Naive B cell (primary cell): ENCODE results near the gene CHMP2A. TPM values are rescaled to one million over a fixed set of nuclear protein-coding genes. Genes with fewer than 3 reads are reported as not detected.

Experiments used
- ATAC-seq, 2 donors: fragments of 150-1000 bp; cut with Tn5 transposase; 2 replicates each; pipeline ENCODE4 v1.10.0; 2021; ENCODE audit warnings: low read depth in 2 of 2, mild to moderate bottlenecking in 2 of 2, moderate library complexity in 2 of 2
- DNase-seq: peaks from one replicate; pipeline ENCODE4 v3.0.0; 2022
- H3K27ac Mint-ChIP-seq, 6 donors: one replicate each; pipeline ENCODE4 v1.8.0; 2020 to 2022; ENCODE audit warnings: mild to moderate bottlenecking in 6 of 6, mixed read lengths in 6 of 6, moderate library complexity in 5 of 6, inconsistent platforms in 2 of 6
- H3K27me3 Mint-ChIP-seq, 3 donors: one replicate each; pipeline ENCODE4 v1.8.0; 2021 to 2022; ENCODE audit warnings: mixed read lengths in 3 of 3, mild to moderate bottlenecking in 1 of 3
- H3K36me3 Mint-ChIP-seq, 2 donors: one replicate each; pipeline ENCODE4 v1.8.0; 2020 to 2022; ENCODE audit warnings: mixed read lengths in 2 of 2, inconsistent platforms in 1 of 2, mild to moderate bottlenecking in 1 of 2
- H3K4me1 Mint-ChIP-seq, 3 donors: one replicate each; pipeline ENCODE4 v1.8.0; 2020 to 2022; ENCODE audit warnings: mixed read lengths in 3 of 3, inconsistent platforms in 1 of 3, mild to moderate bottlenecking in 1 of 3, moderate library complexity in 1 of 3
- H3K4me3 Mint-ChIP-seq, 8 donors: one replicate each; pipeline ENCODE4 v1.8.0; 2020 to 2022; ENCODE audit warnings: mild to moderate bottlenecking in 8 of 8, mixed read lengths in 8 of 8, moderate library complexity in 8 of 8, inconsistent platforms in 2 of 8
- H3K9me3 Mint-ChIP-seq, 7 donors: one replicate each; pipeline ENCODE4 v1.8.0; 2020 to 2022; ENCODE audit warnings: mixed read lengths in 7 of 7, mild to moderate bottlenecking in 5 of 7, inconsistent platforms in 2 of 7, moderate library complexity in 1 of 7
- polyA plus RNA-seq, 6 donors: library from polyadenylated mRNA; unstranded; fragments of 300-500 nt; fragmentation: Illumina TruSeq; gene quantifications; one replicate each; pipeline ENCODE4 v1.2.3, GENCODE V29; 2021; ENCODE audit warnings: low read depth in 6 of 6

Gene CHMP2A
- polyA plus RNA-seq, 6 donors from 2014 or later, result 109 to 169 (median 122) TPM

GRCh38 chr19:58575183-58576041, 20.5 kb upstream of the CHMP2A start:
- H3K27ac Mint-ChIP-seq, result peak overlapping the region; percentile 98 to 100 (median 100)
- peaks cover 0 to 9% (median 0%) of the 10 kb centered on the region in 7 donors for H3K9me3 Mint-ChIP-seq
- H3K27me3 Mint-ChIP-seq, result no peaks in the 10 kb centered on the region
- H3K4me1 Mint-ChIP-seq, result peaks cover 50 to 64% (median 64%) of the 10 kb centered on the region in 3 donors
- peak; percentile 37 for ATAC-seq
- DNase-seq, result peak; percentile 82
- peak overlapping the region; percentile 85 to 100 (median 94) for H3K4me3 Mint-ChIP-seq
- H3K36me3 Mint-ChIP-seq, result no peaks in the 10 kb centered on the region

- H3K27me3 Mint-ChIP-seq, result no peaks in the 10 kb centered on the region
- H3K9me3 Mint-ChIP-seq, result peaks cover 0 to 9% (median 0%) of the 10 kb centered on the region in 7 donors
- no peak for ATAC-seq
- DNase-seq, result no peak
- peak overlapping the region; percentile 98 to 100 (median 100) for H3K27ac Mint-ChIP-seq
- H3K36me3 Mint-ChIP-seq, result peaks cover 0 to 3% of the 10 kb centered on the region in 2 donors
- H3K4me3 Mint-ChIP-seq, result peak overlapping the region; percentile 85 to 100 (median 99)
- H3K4me1 Mint-ChIP-seq, result peaks cover 47 to 61% (median 60%) of the 10 kb centered on the region in 3 donors
These were observed 18.8 kb upstream of the CHMP2A start for GRCh38 chr19:58573658-58574164.

DNA sequence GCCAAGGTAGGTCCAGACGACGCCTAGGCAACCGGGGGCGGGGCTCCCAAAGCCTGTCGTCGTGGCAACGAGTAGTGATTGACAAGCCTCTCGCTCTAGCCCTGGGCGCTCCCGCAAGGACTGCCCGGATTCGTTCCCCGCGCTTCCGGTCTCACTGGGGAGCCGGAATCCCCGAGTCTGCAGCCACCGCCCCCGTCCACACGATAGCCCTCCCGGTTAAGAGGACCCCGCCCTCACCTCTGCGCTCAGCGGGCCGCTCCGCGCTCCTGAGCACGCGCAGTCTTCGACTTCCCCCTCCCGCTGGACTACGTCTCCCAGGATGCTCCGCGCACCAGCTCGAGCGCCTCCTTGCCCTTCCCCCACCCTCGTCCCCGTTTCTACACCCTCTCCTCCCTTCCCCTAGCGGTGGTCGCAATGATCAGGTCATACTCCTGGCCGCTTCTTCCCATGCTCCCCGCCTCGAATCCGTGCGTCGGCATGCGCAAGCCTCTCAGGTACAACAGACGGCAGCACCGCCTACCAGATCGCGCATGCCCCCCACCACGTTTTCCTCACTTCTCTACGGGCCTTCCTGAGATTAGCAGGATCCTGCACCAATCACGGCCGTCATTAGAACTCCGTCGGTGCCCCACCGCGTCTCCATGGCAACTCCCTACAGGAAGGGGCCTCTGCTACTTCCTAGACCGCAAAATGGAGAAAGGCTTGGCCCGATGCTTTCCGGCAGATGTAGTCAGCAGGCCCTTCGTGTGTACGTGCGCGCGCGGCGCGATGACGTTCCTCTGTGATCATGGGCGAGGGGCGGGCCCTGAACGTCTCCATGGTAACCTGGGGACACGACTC, 18.1 kb upstream of the CHMP2A start, which contains the start of gene MZF1:
TSS of gene MZF1 (minus strand) at position 518 of the 840 bp plus-strand sequence. CDS start 1,946 bp downstream, outside the sequence.
- DNase-seq (peak; percentile 100), ATAC-seq (peak; percentile 65 to 66)
- H3K4me3 Mint-ChIP-seq, result peak within 1 kb of the TSS; percentile 85 to 100 (median 99)
- no peaks in the 10 kb centered on the region for H3K27me3 Mint-ChIP-seq
- H3K27ac Mint-ChIP-seq, result peak within 1 kb of the TSS; percentile 98 to 100 (median 100)
- H3K9me3 Mint-ChIP-seq, result peaks cover 0 to 9% (median 0%) of the 10 kb centered on the region in 7 donors
- peaks cover 0 to 9% of the 10 kb centered on the region in 2 donors for H3K36me3 Mint-ChIP-seq
- H3K4me1 Mint-ChIP-seq, result peaks cover 45 to 57% (median 54%) of the 10 kb centered on the region in 3 donors

- DNase-seq, result no peak
- peaks cover 40 to 49% (median 47%) of the 10 kb centered on the region in 3 donors for H3K4me1 Mint-ChIP-seq
- peak overlapping the region; percentile 85 to 100 (median 99) for H3K4me3 Mint-ChIP-seq
- peak overlapping the region; percentile 98 to 100 (median 100) for H3K27ac Mint-ChIP-seq
- no peaks in the 10 kb centered on the region for H3K27me3 Mint-ChIP-seq
- peaks cover 0 to 9% (median 0%) of the 10 kb centered on the region in 7 donors for H3K9me3 Mint-ChIP-seq
- H3K36me3 Mint-ChIP-seq, result peaks cover 0 to 9% of the 10 kb centered on the region in 2 donors
- no peak for ATAC-seq
These were observed 17.3 kb upstream of the CHMP2A start for GRCh38 chr19:58572026-58572817.

DNA sequence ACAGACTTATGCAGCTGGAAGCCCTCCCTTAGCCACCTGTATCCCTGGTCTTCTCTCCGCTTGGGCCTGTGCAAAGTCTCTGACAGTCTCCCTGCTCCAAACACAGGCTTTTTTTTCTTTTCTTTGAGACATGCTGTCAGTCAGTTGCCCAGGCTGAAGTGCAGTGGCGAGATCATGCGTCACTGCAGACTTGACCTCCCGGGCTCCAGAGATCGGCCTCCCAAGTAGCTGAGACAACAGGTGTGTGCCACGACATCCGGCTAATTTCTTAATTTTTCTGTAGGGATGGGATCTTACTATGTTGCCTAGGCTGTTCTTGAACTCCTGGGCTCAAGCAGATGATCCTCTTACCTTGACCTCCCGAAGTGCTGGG, 16.7 kb upstream of the CHMP2A start:
- no peaks in the 10 kb centered on the region for H3K27me3 Mint-ChIP-seq
- peak overlapping the region; percentile 85 to 100 (median 99) for H3K4me3 Mint-ChIP-seq
- no peak for DNase-seq
- peaks cover 40 to 49% (median 46%) of the 10 kb centered on the region in 3 donors for H3K4me1 Mint-ChIP-seq
- peak overlapping the region in 4 of 6 donors; percentile 24 to 98 (median 86) for H3K27ac Mint-ChIP-seq
- H3K9me3 Mint-ChIP-seq, result peaks cover 0 to 9% (median 0%) of the 10 kb centered on the region in 7 donors
- peaks cover 0 to 9% of the 10 kb centered on the region in 2 donors for H3K36me3 Mint-ChIP-seq
- no peak for ATAC-seq

DNA sequence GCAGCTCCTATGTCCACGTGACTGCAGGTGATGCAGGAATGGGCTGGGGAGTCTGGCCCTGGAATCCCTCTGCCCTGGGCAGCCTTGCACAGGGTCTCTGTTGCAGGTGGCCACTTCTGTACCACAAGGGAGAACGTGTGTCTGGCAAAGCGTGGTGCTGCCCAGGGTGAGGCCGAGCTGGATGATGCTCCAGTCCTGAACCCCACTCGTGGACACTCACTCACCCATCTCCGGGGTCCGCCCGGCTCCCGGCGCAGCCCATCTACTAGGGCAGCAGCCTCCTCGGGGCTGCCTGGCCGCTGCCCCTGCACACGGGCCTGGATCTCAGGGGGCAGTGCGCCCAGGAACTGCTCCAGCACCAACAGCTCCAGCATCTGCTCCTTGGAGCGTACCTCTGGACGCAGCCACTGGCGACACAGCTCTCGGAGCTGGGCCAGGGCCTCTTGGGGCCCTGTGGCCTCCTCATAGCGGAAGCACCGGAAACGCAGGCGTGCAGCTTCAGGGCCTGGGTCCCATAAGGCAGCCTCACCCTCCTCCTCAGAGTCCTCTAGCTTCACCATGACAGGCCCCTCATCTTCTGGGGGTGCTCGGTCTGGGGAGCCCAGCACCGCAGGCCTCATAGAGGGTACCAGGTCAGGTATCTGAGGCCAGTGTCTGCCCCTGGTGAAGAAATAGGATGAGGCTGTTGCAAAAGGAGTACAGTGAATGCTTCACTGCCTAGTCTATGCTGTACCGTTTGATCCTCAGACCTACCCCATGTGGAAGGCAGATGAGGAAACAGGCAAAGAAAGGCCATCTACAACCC, 16.1 kb upstream of the CHMP2A start:
- peaks cover 0 to 9% (median 0%) of the 10 kb centered on the region in 7 donors for H3K9me3 Mint-ChIP-seq
- peak overlapping the region in 2 of 8 donors; percentile 15 to 100 for H3K4me3 Mint-ChIP-seq
- no peaks in the 10 kb centered on the region for H3K27me3 Mint-ChIP-seq
- peaks cover 0 to 9% of the 10 kb centered on the region in 2 donors for H3K36me3 Mint-ChIP-seq
- peak overlapping the region in 2 of 6 donors; percentile 79 to 93 for H3K27ac Mint-ChIP-seq
- DNase-seq, result no peak
- peaks cover 34 to 48% (median 46%) of the 10 kb centered on the region in 3 donors for H3K4me1 Mint-ChIP-seq
- no peak for ATAC-seq

GRCh38 chr19:58569943-58570670, 15.2 kb upstream of the CHMP2A start:
- Mint-ChIP-seq H3K4me3 (peak overlapping the region in 2 of 8 donors; percentile 16 to 37), H3K4me1 (peaks cover 31 to 42% (median 39%) of the 10 kb centered on the region in 3 donors)

DNA sequence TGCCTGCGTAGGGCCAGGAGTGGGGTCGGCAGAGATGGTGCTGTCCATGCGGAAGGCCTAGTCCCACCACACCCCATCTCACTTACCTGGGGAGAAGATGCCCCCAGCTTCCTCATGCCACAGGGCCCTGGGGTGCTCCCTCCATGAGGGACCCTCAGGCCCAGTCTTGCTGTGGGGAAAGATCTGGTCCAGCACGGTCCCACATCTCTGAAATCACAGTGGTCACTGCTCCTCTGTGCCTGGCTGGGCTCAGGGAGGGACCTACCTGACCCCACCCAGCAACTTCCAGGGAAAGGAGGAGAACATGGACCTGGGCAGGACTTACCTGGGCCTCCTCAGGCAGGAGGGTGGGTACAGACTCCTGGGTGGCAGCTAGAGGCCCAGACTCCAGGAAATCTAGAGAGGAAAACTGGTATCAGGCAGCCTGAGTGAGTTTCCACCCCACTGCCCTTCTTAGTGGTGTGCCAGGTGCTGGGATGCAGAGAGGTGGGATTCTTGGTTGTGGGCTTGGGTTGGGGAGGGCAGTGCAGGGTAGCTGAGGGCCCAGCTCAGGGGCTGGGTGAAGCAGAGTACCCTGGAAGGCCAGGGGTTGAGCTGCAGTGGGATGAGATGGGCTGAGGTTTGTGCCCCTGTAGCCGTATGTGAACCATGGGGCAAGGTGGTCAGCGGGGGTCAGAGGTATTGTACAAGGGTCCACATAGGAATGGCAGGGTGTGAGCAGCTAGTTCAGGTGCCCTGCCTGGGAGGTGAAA, 14.5 kb upstream of the CHMP2A start:
- no peak for ATAC-seq
- no peak for DNase-seq
- Mint-ChIP-seq H3K4me3 (peak overlapping the region in 1 of 8 donors; percentile 29), H3K27ac (peak overlapping the region in 3 of 6 donors; percentile 22 to 57 (median 32)), H3K36me3 (peaks cover 0 to 9% of the 10 kb centered on the region in 2 donors), H3K4me1 (peaks cover 35 to 38% (median 38%) of the 10 kb centered on the region in 3 donors), H3K27me3 (no peaks in the 10 kb centered on the region), H3K9me3 (peaks cover 0 to 9% (median 0%) of the 10 kb centered on the region in 7 donors)

More at GRCh38 chr19:58569943-58570670, 15.2 kb upstream of the CHMP2A start:
- Mint-ChIP-seq H3K27ac (peak overlapping the region in 2 of 6 donors; percentile 56 to 57), H3K36me3 (peaks cover 0 to 9% of the 10 kb centered on the region in 2 donors), H3K27me3 (no peaks in the 10 kb centered on the region), H3K9me3 (peaks cover 0 to 9% (median 0%) of the 10 kb centered on the region in 7 donors)
- ATAC-seq, result no peak
- no peak for DNase-seq

- H3K4me1 Mint-ChIP-seq, result peaks cover 35 to 36% (median 36%) of the 10 kb centered on the region in 3 donors
- peaks cover 0 to 7% (median 0%) of the 10 kb centered on the region in 7 donors for H3K9me3 Mint-ChIP-seq
- no peaks in the 10 kb centered on the region for H3K27me3 Mint-ChIP-seq
- H3K4me3 Mint-ChIP-seq, result peak overlapping the region in 2 of 8 donors; percentile 57 to 61
- ATAC-seq (no peak), DNase-seq (no peak)
- H3K36me3 Mint-ChIP-seq, result peaks cover 0 to 9% of the 10 kb centered on the region in 2 donors
- peak overlapping the region in 3 of 6 donors; percentile 30 to 86 (median 57) for H3K27ac Mint-ChIP-seq
These were observed 13.7 kb upstream of the CHMP2A start for GRCh38 chr19:58568453-58569130.

DNA sequence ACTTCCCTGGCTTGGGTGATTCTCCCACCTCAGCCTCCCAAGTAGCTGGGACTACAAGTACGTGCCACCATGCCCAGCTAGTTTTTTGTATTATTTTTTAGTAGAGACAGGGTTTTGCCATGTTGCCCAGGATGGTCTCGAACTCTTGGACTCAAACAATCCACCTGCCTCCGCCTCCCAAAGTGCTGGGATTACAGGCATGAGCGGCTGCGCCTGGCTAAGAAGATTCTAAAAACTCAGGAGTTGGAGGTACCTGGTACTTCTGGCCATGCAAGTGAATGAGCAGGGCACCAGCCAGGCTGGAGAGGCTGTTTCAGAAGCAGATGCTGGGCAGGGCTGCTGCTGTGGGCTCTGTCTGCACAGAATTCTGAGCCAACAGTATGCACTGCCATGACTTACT, 12.1 kb upstream of the CHMP2A start:
- Mint-ChIP-seq H3K27ac (no peak overlapping the region), H3K36me3 (peaks cover 0 to 9% of the 10 kb centered on the region in 2 donors), H3K4me1 (peaks cover 37 to 38% (median 37%) of the 10 kb centered on the region in 3 donors), H3K27me3 (no peaks in the 10 kb centered on the region), H3K9me3 (peaks cover 0 to 2% (median 0%) of the 10 kb centered on the region in 7 donors), H3K4me3 (peak overlapping the region in 1 of 8 donors; percentile 24)
- DNase-seq (no peak), ATAC-seq (no peak)
